ENCODE results near the gene KIF19.
"Not testable (repeated sequence)": the region's sequence is repeated elsewhere in the genome, so short reads cannot be mapped to it uniquely, and the experiment has no call there.

The KIF19 gene

GRCh38 chr17:74389937-74390679 is 64.1 kb downstream of the KIF19 start:
- no peak for DNase-seq (ENCODE audit: low read depth)

- DNase-seq (ENCODE audit: low read depth): no peak
Observed at GRCh38 chr17:74390680-74391653, 64.9 kb downstream of the KIF19 start.

- no peak for DNase-seq (ENCODE audit: low read depth)
Observed at GRCh38 chr17:74391771-74392170, 65.7 kb downstream of the KIF19 start.

- no peak for DNase-seq (ENCODE audit: low read depth)
Observed at GRCh38 chr17:74392848-74393247, 66.8 kb downstream of the KIF19 start.

- DNase-seq (ENCODE audit: low read depth): no peak
Observed at GRCh38 chr17:74393346-74393942, 67.4 kb downstream of the KIF19 start.

- DNase-seq (ENCODE audit: low read depth): no peak
Observed at GRCh38 chr17:74394275-74394950, 68.4 kb downstream of the KIF19 start.

GRCh38 chr17:74394977-74395376 is 69.0 kb downstream of the KIF19 start:
- no peak for DNase-seq (ENCODE audit: low read depth)

GRCh38 chr17:74396567-74396966 is 70.5 kb downstream of the KIF19 start:
- no peak for DNase-seq (ENCODE audit: low read depth)

- no peak for DNase-seq (ENCODE audit: low read depth)
Observed at GRCh38 chr17:74402048-74402447, 76.0 kb downstream of the KIF19 start.

- no peak for DNase-seq (ENCODE audit: low read depth)
Observed at GRCh38 chr17:74403512-74404137, 77.6 kb downstream of the KIF19 start.

- no peak for DNase-seq (ENCODE audit: low read depth)
Observed at GRCh38 chr17:74404218-74404617, 78.2 kb downstream of the KIF19 start.

GRCh38 chr17:74404789-74405188 is 78.8 kb downstream of the KIF19 start:
- no peak for DNase-seq (ENCODE audit: low read depth)

GRCh38 chr17:74405311-74405710 is 79.3 kb downstream of the KIF19 start:
- DNase-seq (ENCODE audit: low read depth): not testable (repeated sequence)
